H1 (cell line): ENCODE data around the gene DNAJB6. TPM values are rescaled to one million over a fixed set of nuclear protein-coding genes. Genes with fewer than 3 reads are reported as not detected.

ENCODE experiments used
- CTCF ChIA-PET: fragments of 300-600 bp; sonication (Branson Sonifier 250); formaldehyde crosslinking; loops from one replicate; lab custom pipeline; 2021; ENCODE audit not compliant: partially characterized antibody; lab: Charles Lee
- POLR2A ChIA-PET: fragments of 300-600 bp; sonication (Branson Sonifier 250); formaldehyde crosslinking; loops from one replicate; lab custom pipeline; 2021; ENCODE audit warnings: inconsistent platforms; ENCODE audit not compliant: partially characterized antibody; lab: Charles Lee
- DNase-seq, 2 experiments: peaks; one replicate each; pipeline versions ENCODE4 v3.0.0 to v3.0.0-alpha.2; 2010 to 2022; ENCODE audit warnings: low spot score in 2 of 2, low read depth in 1 of 2, mixed read lengths in 1 of 2
- FAIRE-seq: peaks from 2 replicates; lab custom pipeline; 2011; peaks lifted over from hg19 to GRCh38; lab: Jason Lieb, UNC
- H2AFZ ChIP-seq: 2 replicates; pipeline ENCODE4 v1.8.1; 2012; ENCODE audit warnings: low read length, inconsistent platforms
- H2AK5ac ChIP-seq: 2 replicates; pipeline ENCODE4 v1.6.1; 2013; ENCODE audit warnings: low read depth, low read length
- H2BK120ac ChIP-seq: replicated peaks from 2 replicates; pipeline ENCODE3; 2013; ENCODE audit warnings: low read depth, low read length, inconsistent platforms
- H2BK12ac ChIP-seq: 2 replicates; pipeline ENCODE4 v1.6.1; 2013; ENCODE audit warnings: low read depth, low read length
- H2BK15ac ChIP-seq: 2 replicates; pipeline ENCODE4 v1.6.1; 2013; ENCODE audit warnings: low read length
- H2BK20ac ChIP-seq: 2 replicates; pipeline ENCODE4 v1.6.1; 2013; ENCODE audit warnings: low read length
- H2BK5ac ChIP-seq: 2 replicates; pipeline ENCODE4 v1.6.1; 2013; ENCODE audit warnings: low read depth, low read length
- H3K14ac ChIP-seq: 2 replicates; pipeline ENCODE4 v1.6.1; 2013; ENCODE audit warnings: inconsistent platforms; ENCODE audit not compliant: insufficient read length
- H3K18ac ChIP-seq: 2 replicates; pipeline ENCODE4 v1.6.1; 2013; ENCODE audit warnings: low read length; ENCODE audit errors: extremely low read depth
- H3K23ac ChIP-seq: 2 replicates; pipeline ENCODE4 v1.6.1; 2013; ENCODE audit warnings: inconsistent platforms; ENCODE audit not compliant: insufficient read length
- H3K23me2 ChIP-seq: 2 replicates; pipeline ENCODE4 v1.6.1; 2013; ENCODE audit warnings: low read depth, low read length
- H3K27ac ChIP-seq: 2 replicates; pipeline ENCODE4 v1.6.1; 2011; ENCODE audit warnings: low read depth, low read length, inconsistent platforms
- H3K27me3 ChIP-seq, 4 experiments: replicated peaks in 1 of 4; 1 replicate in 1 of 4; 2 replicates in 3 of 4; pipeline versions ENCODE4 v1.6.1 to v1.8.1; 2011 to 2013; ENCODE audit warnings: low read length in 3 of 4, mild to moderate bottlenecking in 3 of 4, inconsistent platforms in 2 of 4, mixed read lengths in 2 of 4, moderate library complexity in 1 of 4; ENCODE audit not compliant: control insufficient read depth in 3 of 4, insufficient read depth in 3 of 4; ENCODE audit errors: extremely low read depth in 1 of 4
- H3K36me3 ChIP-seq, 4 experiments: 2 replicates each; pipeline versions ENCODE4 v1.6.1 to v1.8.1; 2011 to 2013; ENCODE audit warnings: mild to moderate bottlenecking in 4 of 4, low read length in 3 of 4, moderate library complexity in 2 of 4, control low read depth in 1 of 4, inconsistent platforms in 1 of 4; ENCODE audit not compliant: insufficient read depth in 4 of 4, control insufficient read depth in 2 of 4
- H3K4ac ChIP-seq: replicated peaks from 2 replicates; pipeline ENCODE3; 2013; ENCODE audit warnings: low read length, low read depth, mixed read lengths, inconsistent platforms; ENCODE audit not compliant: insufficient read length
- H3K4me1 ChIP-seq, 4 experiments: replicated peaks in 1 of 4; 1 replicate in 1 of 4; 2 replicates in 3 of 4; pipeline versions ENCODE4 v1.6.1 to v1.8.1; 2011 to 2013; ENCODE audit warnings: low read length in 3 of 4, inconsistent platforms in 2 of 4, mixed read lengths in 1 of 4; ENCODE audit not compliant: insufficient read depth in 4 of 4, control insufficient read depth in 3 of 4
- H3K4me2 ChIP-seq, 2 experiments: 2 replicates each; pipeline versions ENCODE4 v1.6.1 to v1.8.1; 2011 to 2013; ENCODE audit warnings: low read depth in 2 of 2, low read length in 2 of 2, control low read depth in 1 of 2, inconsistent platforms in 1 of 2, mild to moderate bottlenecking in 1 of 2; ENCODE audit not compliant: insufficient read depth in 1 of 2
- H3K4me3 ChIP-seq, 4 experiments: fragments of 200-600, 300-600 bp in 1 of 4; sonication (generic), shearing (Covaris generic), sonication (Bioruptor Twin) in 1 of 4; 2 replicates each; pipeline versions ENCODE4 v1.5.1 to v1.8.1; 2011 to 2016; ENCODE audit warnings: low read length in 4 of 4, low read depth in 3 of 4, control low read depth in 2 of 4, inconsistent platforms in 2 of 4, mild to moderate bottlenecking in 2 of 4, mixed read lengths in 1 of 4, moderate library complexity in 1 of 4; ENCODE audit not compliant: insufficient read depth in 2 of 4; ENCODE audit errors: extremely low read depth in 1 of 4
- H3K56ac ChIP-seq: replicated peaks from 2 replicates; pipeline ENCODE3; 2013; ENCODE audit warnings: low read depth, mild to moderate bottlenecking, mixed read lengths, low read length, inconsistent platforms; ENCODE audit not compliant: insufficient read length
- H3K79me1 ChIP-seq: 2 replicates; pipeline ENCODE4 v1.6.1; 2013; ENCODE audit warnings: low read depth, low read length, control low read depth
- H3K79me2 ChIP-seq, 2 experiments: 2 replicates each; pipeline versions ENCODE4 v1.6.1 to v1.8.1; 2012 to 2013; ENCODE audit warnings: low read length in 2 of 2, mild to moderate bottlenecking in 2 of 2, inconsistent platforms in 1 of 2; ENCODE audit not compliant: insufficient read depth in 2 of 2, control insufficient read depth in 1 of 2
- H3K9ac ChIP-seq, 4 experiments: replicated peaks in 1 of 4; 1 replicate in 1 of 4; 2 replicates in 3 of 4; pipeline versions ENCODE4 v1.6.1 to v1.8.1; 2011 to 2013; ENCODE audit warnings: low read depth in 3 of 4, low read length in 3 of 4, control low read depth in 2 of 4, mild to moderate bottlenecking in 2 of 4, moderate library complexity in 2 of 4, inconsistent platforms in 1 of 4; ENCODE audit errors: extremely low read depth in 1 of 4
- H3K9me3 ChIP-seq, 2 experiments: 2 replicates each; pipeline versions ENCODE4 v1.6.1 to v1.8.1; 2012 to 2013; ENCODE audit warnings: mild to moderate bottlenecking in 2 of 2, moderate library complexity in 2 of 2, control low read depth in 1 of 2, inconsistent platforms in 1 of 2, low read depth in 1 of 2, low read length in 1 of 2, mixed read lengths in 1 of 2; ENCODE audit not compliant: insufficient read depth in 2 of 2
- H4K20me1 ChIP-seq, 2 experiments: replicated peaks in 1 of 2; 2 replicates each; pipeline versions ENCODE3 to v1.8.1; 2011 to 2013; ENCODE audit warnings: inconsistent platforms in 2 of 2, low read length in 2 of 2, mild to moderate bottlenecking in 1 of 2; ENCODE audit not compliant: insufficient read depth in 2 of 2, control insufficient read depth in 1 of 2
- H4K5ac ChIP-seq: 2 replicates; pipeline ENCODE4 v1.6.1; 2013; ENCODE audit warnings: low read length, low read depth, mixed read lengths, inconsistent platforms; ENCODE audit not compliant: insufficient read length
- H4K8ac ChIP-seq: 2 replicates; pipeline ENCODE4 v1.8.0; 2013; ENCODE audit warnings: mild to moderate bottlenecking, moderate library complexity, low read length, inconsistent platforms; ENCODE audit not compliant: insufficient read depth; ENCODE audit errors: extremely low read depth
- H4K91ac ChIP-seq: replicated peaks from 2 replicates; pipeline ENCODE3; 2013; ENCODE audit warnings: low read length, mixed read lengths, inconsistent platforms; ENCODE audit not compliant: insufficient read length
- CHD2 ChIP-seq: IDR thresholded peaks from 2 replicates; pipeline ENCODE4 v1.6.1; 2012; ENCODE audit warnings: low read length, improper control_type of control experiment
- RAD21 ChIP-seq, 2 experiments: IDR thresholded peaks in 1 of 2; conservative IDR thresholded peaks in 1 of 2; 2 replicates each; pipeline ENCODE4 v1.6.1; 2011; ENCODE audit warnings: low read depth in 2 of 2, low read length in 2 of 2, improper control_type of control experiment in 1 of 2, inconsistent platforms in 1 of 2, mild to moderate bottlenecking in 1 of 2, moderate library complexity in 1 of 2
- WGBS, 2 experiments: shearing (Covaris generic) in 1 of 2; methylation state at CpG; one replicate each; pipeline versions ENCODE4 v1.1.6 to v1.1.7; 2013 to 2015; ENCODE audit warnings: low lambda C conversion rate in 2 of 2, mixed read lengths in 2 of 2, inconsistent platforms in 1 of 2, low coverage in 1 of 2, missing lambda C conversion rate in 1 of 2; ENCODE audit not compliant: insufficient replicate concordance in 2 of 2, insufficient coverage in 1 of 2, insufficient read length in 1 of 2; ENCODE audit errors: extremely low coverage in 1 of 2, missing lambda C conversion rate in 1 of 2; 5-methylcytosine and 5-hydroxymethylcytosine counted together
- polyA plus RNA-seq, 7 experiments: library from polyadenylated mRNA; depleted of rRNA in 3 of 7; stranded (reverse) in 5 of 7; unstranded in 2 of 7; fragments of >200 nt in 5 of 7; fragments of 200-250 nt in 2 of 7; gene quantifications; 1 replicate in 5 of 7; 2 replicates in 1 of 7; 4 replicates in 1 of 7; pipeline versions ENCODE4 v1.2.1 to v1.2.3, GENCODE V29; 2011 to 2013; ENCODE audit warnings: missing spikeins in 2 of 7, mixed read lengths in 2 of 7
- total RNA-seq: library from RNA; stranded (reverse); fragmentation: NEBNext Ultra II Directional; extraction: Animal tissue kit (Norgen Biotek cat#: 25700); gene quantifications from 2 replicates; pipeline ENCODE4 v1.2.1, GENCODE V29; 2021

The DNAJB6 gene
- total and polyA plus RNA-seq, 2 of the 8 experiments (the other 6 are each of a cell fraction or from before 2014, with no cell fraction given), result 166 to 295 TPM

- TF ChIP-seq RAD21 (IDR thresholded peaks at IDR 0.05 in 1 of 2, conservative IDR thresholded peaks at IDR 0.05 in 1 of 2; ENCODE audit: low read depth in 2 of 2, low read length in 2 of 2) (peak in 1 of 2 experiments; percentile 15; a peak in 1 of 4 replicates), CHD2 (no peak)
- Histone ChIP-seq H2BK5ac (no peak overlapping the region), H3K4ac (no peak overlapping the region), H2BK20ac (no peak overlapping the region), H3K18ac (no peak overlapping the region), H3K9me3 (no peaks in the 10 kb centered on the region), H3K9ac (no peak overlapping the region), H4K5ac (no peak overlapping the region), H3K14ac (no peak overlapping the region), H2AFZ (no peak overlapping the region), H3K79me2 (no peaks in the 10 kb centered on the region), H3K4me1 (no peaks in the 10 kb centered on the region), H4K20me1 (no peaks in the 10 kb centered on the region), H3K23me2 (peaks cover 5% of the 10 kb centered on the region; the same call in 1 of the 2 replicates), H2AK5ac (no peak overlapping the region), H2BK12ac (no peak overlapping the region), H3K56ac (no peak overlapping the region), H3K27ac (no peak overlapping the region), H2BK15ac (no peak overlapping the region), H4K8ac (no peak overlapping the region), H3K79me1 (no peaks in the 10 kb centered on the region), H3K4me2 (no peak overlapping the region), H3K36me3 (peaks cover 0 to 3% (median 0%) of the 10 kb centered on the region in 4 experiments; a peak in 1 of 8 replicates), H3K27me3 (no peaks in the 10 kb centered on the region), H3K4me3 (no peak overlapping the region), H2BK120ac (no peak overlapping the region), H3K23ac (no peak overlapping the region), H4K91ac (no peak overlapping the region)
- no peak for DNase-seq
- 90% methylated on average over 15 of the region's 18 CpGs; no CpG with 5 or more reads in 1 of the 2 experiments for WGBS, 2 experiments
- ChIA-PET CTCF (no interaction called here), POLR2A (no interaction called here)
- no peak for FAIRE-seq
These were observed 88.4 kb downstream of the DNAJB6 start for GRCh38 chr7:157425137-157425731.
